ENCODE data around the gene DPY19L3.

DNA sequence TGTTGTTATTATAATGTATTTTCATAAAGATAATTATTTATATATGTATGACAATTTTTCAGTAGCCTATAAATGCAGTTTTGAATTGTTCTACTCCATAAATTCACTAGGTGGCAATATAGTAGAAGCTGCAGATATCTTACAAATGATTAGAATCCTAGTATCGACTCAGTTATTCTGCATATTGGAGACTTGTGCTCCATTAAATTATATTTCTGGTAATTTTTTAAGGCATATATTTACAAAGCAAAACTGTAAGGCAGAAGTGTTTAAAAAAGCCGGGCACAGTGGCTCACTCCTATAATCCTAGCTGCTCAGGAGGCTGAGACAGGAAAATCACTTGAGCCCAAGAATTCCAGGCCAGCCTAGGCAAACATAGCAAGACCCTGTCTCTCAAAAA, 58.7 kb downstream of the DPY19L3 start:
- TF ChIP-seq, protein P1, sequence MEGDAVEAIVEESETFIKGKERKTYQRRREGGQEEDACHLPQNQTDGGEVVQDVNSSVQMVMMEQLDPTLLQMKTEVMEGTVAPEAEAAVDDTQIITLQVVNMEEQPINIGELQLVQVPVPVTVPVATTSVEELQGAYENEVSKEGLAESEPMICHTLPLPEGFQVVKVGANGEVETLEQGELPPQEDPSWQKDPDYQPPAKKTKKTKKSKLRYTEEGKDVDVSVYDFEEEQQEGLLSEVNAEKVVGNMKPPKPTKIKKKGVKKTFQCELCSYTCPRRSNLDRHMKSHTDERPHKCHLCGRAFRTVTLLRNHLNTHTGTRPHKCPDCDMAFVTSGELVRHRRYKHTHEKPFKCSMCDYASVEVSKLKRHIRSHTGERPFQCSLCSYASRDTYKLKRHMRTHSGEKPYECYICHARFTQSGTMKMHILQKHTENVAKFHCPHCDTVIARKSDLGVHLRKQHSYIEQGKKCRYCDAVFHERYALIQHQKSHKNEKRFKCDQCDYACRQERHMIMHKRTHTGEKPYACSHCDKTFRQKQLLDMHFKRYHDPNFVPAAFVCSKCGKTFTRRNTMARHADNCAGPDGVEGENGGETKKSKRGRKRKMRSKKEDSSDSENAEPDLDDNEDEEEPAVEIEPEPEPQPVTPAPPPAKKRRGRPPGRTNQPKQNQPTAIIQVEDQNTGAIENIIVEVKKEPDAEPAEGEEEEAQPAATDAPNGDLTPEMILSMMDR (IDR thresholded peaks at IDR 0.05; ENCODE audit: low read depth, low read length): peak; percentile 40
- no peak for TF ChIP-seq EZH2phosphoT487 (IDR thresholded peaks at IDR 0.05; ENCODE audit: low read depth)

All from OCI-LY3 (cell line).